OCI-LY1 (cell line): ENCODE data around the gene ZDHHC14.

ENCODE experiments used
- H2AFZ ChIP-seq: fragments of 200-600 bp; sonication (generic), shearing (Covaris generic); 2 replicates; pipeline ENCODE4 v1.6.0; 2014; ENCODE audit warnings: antibody characterized with exemption, mild to moderate bottlenecking, low read length
- H3F3A ChIP-seq: fragments of 200-600 bp; sonication (generic), shearing (Covaris generic); 2 replicates; pipeline ENCODE4 v1.6.0; 2014; ENCODE audit warnings: mild to moderate bottlenecking, antibody characterized with exemption, low read length, moderate library complexity; ENCODE audit not compliant: insufficient read depth
- H3K27ac ChIP-seq: fragments of 200-600 bp; sonication (generic); 2 replicates; pipeline ENCODE4 v1.5.1; 2014; ENCODE audit warnings: low read length, mixed run types, mild to moderate bottlenecking, low read depth; ENCODE audit not compliant: poor library complexity, severe bottlenecking
- H3K27me3 ChIP-seq: fragments of 200-600 bp; sonication (generic); 2 replicates; pipeline ENCODE4 v1.6.0; 2014; ENCODE audit warnings: antibody characterized with exemption, mild to moderate bottlenecking, low read length, moderate library complexity; ENCODE audit not compliant: insufficient read depth
- H3K36me3 ChIP-seq: fragments of 200-600 bp; sonication (generic); 2 replicates; pipeline ENCODE4 v1.6.1; 2014; ENCODE audit warnings: mild to moderate bottlenecking, antibody characterized with exemption, low read length, moderate library complexity, mixed read lengths; ENCODE audit not compliant: insufficient read depth
- H3K4me1 ChIP-seq: fragments of 200-600 bp; sonication (generic); 2 replicates; pipeline ENCODE4 v1.5.1; 2014; ENCODE audit warnings: mild to moderate bottlenecking, low read length, moderate library complexity; ENCODE audit not compliant: insufficient read depth, severe bottlenecking
- H3K4me2 ChIP-seq: fragments of 200-600 bp; sonication (generic), shearing (Covaris generic); 2 replicates; pipeline ENCODE4 v1.6.1; 2014; ENCODE audit warnings: low read length
- H3K4me3 ChIP-seq: fragments of 200-600 bp; sonication (generic); 2 replicates; pipeline ENCODE4 v1.5.1; 2014; ENCODE audit warnings: low read length, low read depth, mild to moderate bottlenecking, mixed read lengths; ENCODE audit not compliant: poor library complexity, severe bottlenecking
- H3K79me2 ChIP-seq: fragments of 200-600 bp; shearing (Covaris generic); 2 replicates; pipeline ENCODE4 v1.6.1; 2016; ENCODE audit warnings: mixed run types, low read length, mixed read lengths; ENCODE audit not compliant: insufficient read depth
- H3K9ac ChIP-seq: fragments of 200-600 bp; sonication (generic), shearing (Covaris generic); 2 replicates; pipeline ENCODE4 v1.6.1; 2014; ENCODE audit warnings: mild to moderate bottlenecking, low read length, mixed read lengths
- H3K9me2 ChIP-seq: fragments of 200-600 bp; sonication (generic), shearing (Covaris generic); 2 replicates; pipeline ENCODE4 v1.6.1; 2014; ENCODE audit warnings: low read depth, mild to moderate bottlenecking, low read length, mixed read lengths
- H3K9me3 ChIP-seq: fragments of 200-600 bp; shearing (Covaris generic); 2 replicates; pipeline ENCODE4 v1.6.1; 2014; ENCODE audit warnings: low read length, mixed read lengths
- H4K20me1 ChIP-seq: fragments of 200-600 bp; sonication (generic), shearing (Covaris generic); 2 replicates; pipeline ENCODE4 v1.6.0; 2016; ENCODE audit warnings: mild to moderate bottlenecking, low read length; ENCODE audit not compliant: insufficient read depth
- CTCF ChIP-seq: fragments of 200-600 bp; sonication (generic), shearing (Covaris generic); IDR thresholded peaks from 2 replicates; pipeline ENCODE4 v1.5.1; 2017; ENCODE audit warnings: mild to moderate bottlenecking, antibody characterized with exemption, low read length, moderate library complexity, mixed read lengths
- EZH2 ChIP-seq: fragments of 200-600 bp; sonication (generic), shearing (Covaris generic); IDR thresholded peaks from 2 replicates; pipeline ENCODE4 v1.8.0; 2017; ENCODE audit warnings: borderline replicate concordance, mixed run types, mild to moderate bottlenecking, antibody characterized with exemption, low read length, moderate library complexity, mixed read lengths

Gene ZDHHC14

DNA sequence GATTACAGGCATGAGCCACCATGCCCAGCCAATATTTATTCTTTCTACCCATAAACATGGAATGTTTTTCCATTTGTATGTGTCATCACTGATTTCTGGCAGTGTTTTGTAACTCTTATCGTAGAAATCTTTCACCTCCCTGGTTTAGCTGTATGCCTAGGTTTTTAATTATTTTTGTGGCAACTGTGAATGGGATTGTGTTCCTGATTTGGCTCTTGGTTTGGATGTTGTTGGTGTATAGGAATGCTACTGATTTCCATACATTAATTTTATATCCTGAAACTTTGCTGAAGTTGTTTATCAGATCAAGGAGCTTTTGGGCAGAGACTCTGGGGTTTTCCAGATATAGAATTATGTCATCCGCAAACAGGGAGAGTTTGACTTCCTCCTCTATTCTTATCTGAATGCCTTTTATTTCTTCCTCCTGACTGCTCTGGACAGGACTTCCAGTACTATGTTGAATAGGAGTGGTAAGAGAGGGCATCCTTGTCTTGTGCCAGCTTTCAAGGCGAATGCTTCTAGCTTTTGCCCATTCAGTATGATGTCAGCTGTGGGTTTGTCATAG, 198.6 kb downstream of the ZDHHC14 start:
- Histone ChIP-seq H3K27ac (no peak overlapping the region), H3K9me3 (no peaks in the 10 kb centered on the region), H3K27me3 (0 out of 2 replicates have a peak, but pooled peaks cover 6% of the 10 kb centered on the region), H3K9me2 (no peaks in the 10 kb centered on the region), H3F3A (no peaks in the 10 kb centered on the region), H4K20me1 (no peaks in the 10 kb centered on the region), H3K9ac (no peak overlapping the region), H3K36me3 (no peaks in the 10 kb centered on the region), H2AFZ (no peak overlapping the region), H3K4me3 (no peak overlapping the region), H3K4me1 (no peaks in the 10 kb centered on the region), H3K79me2 (no peaks in the 10 kb centered on the region), H3K4me2 (no peak overlapping the region)
- no peak for TF ChIP-seq EZH2
- no peak for TF ChIP-seq CTCF

GRCh38 chr6:157584036-157584435, 203.0 kb downstream of the ZDHHC14 start:
- no peak overlapping the region for H3K9ac ChIP-seq

DNA sequence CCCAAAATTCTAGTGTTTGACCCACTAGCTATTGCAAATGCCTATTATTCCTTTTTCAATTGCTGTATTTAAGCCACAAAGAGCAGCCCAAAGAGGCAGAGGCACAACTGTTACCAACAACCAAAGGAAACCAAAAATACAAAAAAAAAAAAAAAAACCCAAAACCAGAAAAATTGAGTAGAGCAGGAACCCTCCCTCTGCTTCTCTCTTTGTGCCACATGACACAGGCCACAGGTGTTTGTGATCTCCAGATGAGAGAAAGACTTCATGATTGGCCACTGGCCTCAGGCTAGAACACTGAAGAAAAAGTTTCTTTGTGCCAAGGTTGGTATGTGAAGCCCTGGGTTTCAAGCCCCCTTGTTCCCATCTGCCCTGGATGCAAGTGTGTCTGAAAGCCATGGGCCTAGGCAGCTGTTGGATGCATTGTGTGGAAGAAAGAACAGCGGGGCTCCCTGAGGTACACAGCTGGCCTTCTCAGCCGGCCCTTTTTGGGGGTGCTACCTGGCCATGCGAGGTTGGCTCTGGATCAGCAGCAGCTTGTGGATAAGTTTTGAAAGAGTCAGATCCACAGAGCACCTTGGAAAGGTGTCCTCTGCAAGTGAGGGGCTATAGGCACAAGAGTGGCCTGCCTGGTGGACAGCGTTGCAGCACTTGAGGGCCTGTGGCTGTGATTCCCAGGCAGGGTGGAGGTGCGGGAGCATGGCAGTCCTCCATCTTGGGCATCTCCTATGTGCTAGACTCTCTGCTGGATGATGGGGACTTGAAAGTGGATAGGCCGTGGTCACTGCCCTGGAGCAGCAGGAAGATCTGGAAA, 204.5 kb downstream of the ZDHHC14 start:
- Histone ChIP-seq H3F3A (no peaks in the 10 kb centered on the region), H3K9me2 (no peaks in the 10 kb centered on the region), H3K4me2 (no peak overlapping the region), H3K79me2 (no peaks in the 10 kb centered on the region), H3K9me3 (no peaks in the 10 kb centered on the region), H4K20me1 (no peaks in the 10 kb centered on the region), H3K27me3 (no peaks in the 10 kb centered on the region), H3K4me1 (no peaks in the 10 kb centered on the region), H3K27ac (no peak overlapping the region), H3K4me3 (no peak overlapping the region), H2AFZ (no peak overlapping the region), H3K9ac (no peak overlapping the region), H3K36me3 (no peaks in the 10 kb centered on the region)
- TF ChIP-seq EZH2 (no peak), CTCF (no peak)

More at GRCh38 chr6:157584036-157584435, 203.0 kb downstream of the ZDHHC14 start:
- no peaks in the 10 kb centered on the region for H3K9me3 ChIP-seq
- no peak overlapping the region for H2AFZ ChIP-seq
- TF ChIP-seq CTCF (no peak), EZH2 (no peak)
- H3F3A ChIP-seq: no peaks in the 10 kb centered on the region
- H3K4me1 ChIP-seq: no peaks in the 10 kb centered on the region
- H3K27me3 ChIP-seq: no peaks in the 10 kb centered on the region
- H4K20me1 ChIP-seq: no peaks in the 10 kb centered on the region
- no peak overlapping the region for H3K4me3 ChIP-seq
- no peak overlapping the region for H3K4me2 ChIP-seq
- no peaks in the 10 kb centered on the region for H3K9me2 ChIP-seq
- H3K79me2 ChIP-seq: no peaks in the 10 kb centered on the region
- H3K36me3 ChIP-seq: no peaks in the 10 kb centered on the region
- H3K27ac ChIP-seq: no peak overlapping the region
